HG03565 (cell line): ENCODE results near the gene LRRC49.
"Not testable (repeated sequence)": the region's sequence is repeated elsewhere in the genome, so short reads cannot be mapped to it uniquely, and the experiment has no call there.

ENCODE experiments used
- ATAC-seq: cut with Tn5 transposase; IDR thresholded peaks from one replicate; pipeline ENCODE4 v1.9.1; 2021; ENCODE audit warnings: mild to moderate bottlenecking, moderate library complexity; ENCODE audit not compliant: unreplicated experiment

LRRC49 gene, protein sequence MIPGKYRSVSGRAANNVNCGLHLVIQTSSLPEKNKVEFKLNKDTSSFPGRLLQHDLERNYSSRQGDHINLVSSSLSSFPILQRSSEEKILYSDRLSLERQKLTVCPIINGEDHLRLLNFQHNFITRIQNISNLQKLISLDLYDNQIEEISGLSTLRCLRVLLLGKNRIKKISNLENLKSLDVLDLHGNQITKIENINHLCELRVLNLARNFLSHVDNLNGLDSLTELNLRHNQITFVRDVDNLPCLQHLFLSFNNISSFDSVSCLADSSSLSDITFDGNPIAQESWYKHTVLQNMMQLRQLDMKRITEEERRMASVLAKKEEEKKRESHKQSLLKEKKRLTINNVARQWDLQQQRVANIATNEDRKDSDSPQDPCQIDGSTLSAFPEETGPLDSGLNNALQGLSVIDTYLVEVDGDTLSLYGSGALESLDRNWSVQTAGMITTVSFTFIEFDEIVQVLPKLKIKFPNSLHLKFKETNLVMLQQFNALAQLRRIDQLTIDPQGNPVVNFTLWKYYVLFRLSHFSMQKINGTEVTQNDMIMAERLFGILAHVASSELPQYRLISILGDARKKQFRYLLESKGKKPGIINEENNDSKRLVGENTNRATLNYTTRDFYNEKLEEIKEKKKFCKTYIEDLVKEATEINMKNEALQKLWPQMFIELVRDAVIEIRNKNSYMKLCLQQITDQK

DNA sequence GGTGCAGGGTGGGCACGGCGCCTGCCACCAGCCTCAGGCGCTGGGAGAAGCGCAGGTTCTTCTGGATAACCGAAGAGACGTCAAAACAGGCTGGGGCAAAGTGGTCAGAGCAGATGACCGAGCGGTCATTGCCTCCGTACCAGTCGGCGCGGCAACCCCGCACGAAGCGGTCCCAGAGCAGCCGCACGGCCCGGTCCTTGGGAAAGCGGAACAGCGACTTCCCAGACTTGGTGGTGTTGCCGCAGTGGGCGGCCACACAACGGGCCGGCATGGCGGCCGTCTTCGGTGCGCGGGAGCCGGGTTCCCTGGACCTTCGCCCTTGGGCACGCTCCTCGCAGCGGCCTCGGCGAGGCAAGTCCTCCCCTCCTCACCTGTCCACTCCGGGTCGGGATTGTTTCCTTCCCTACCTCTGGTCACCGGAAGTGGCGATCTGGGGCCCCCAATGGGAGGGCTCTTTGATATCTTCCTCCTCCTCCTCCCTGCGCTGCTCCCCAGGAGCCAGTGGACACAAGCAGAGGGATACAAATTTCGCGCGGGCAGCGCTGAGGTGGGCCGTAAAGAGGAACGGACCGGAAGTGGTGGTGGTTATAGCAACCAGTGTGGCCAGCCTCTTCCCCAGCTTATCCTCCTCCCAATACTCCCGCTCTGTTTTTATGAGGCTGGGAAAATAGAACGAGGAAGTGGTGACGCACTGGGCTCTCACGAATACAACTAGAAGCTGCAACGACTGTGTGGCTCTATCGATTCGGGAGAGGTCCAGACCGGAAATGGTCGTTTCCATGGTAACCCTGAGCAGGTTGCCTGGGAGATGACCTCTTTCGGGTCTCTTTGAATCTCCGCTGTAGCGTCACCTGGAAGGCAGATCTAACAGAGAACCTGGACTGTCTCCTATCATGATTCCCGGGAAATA is at the start of gene LRRC49, which contains the start of gene THAP10:
Gene LRRC49, plus strand, starts transcription at position 825 of the 910 bp plus-strand sequence. Its CDS starts 69 bp downstream, at position 894.
Gene THAP10, minus strand, starts transcription at position 432 of the 910 bp plus-strand sequence. Its CDS starts 161 bp downstream, at position 271.
- peak; percentile 55 for ATAC-seq

DNA sequence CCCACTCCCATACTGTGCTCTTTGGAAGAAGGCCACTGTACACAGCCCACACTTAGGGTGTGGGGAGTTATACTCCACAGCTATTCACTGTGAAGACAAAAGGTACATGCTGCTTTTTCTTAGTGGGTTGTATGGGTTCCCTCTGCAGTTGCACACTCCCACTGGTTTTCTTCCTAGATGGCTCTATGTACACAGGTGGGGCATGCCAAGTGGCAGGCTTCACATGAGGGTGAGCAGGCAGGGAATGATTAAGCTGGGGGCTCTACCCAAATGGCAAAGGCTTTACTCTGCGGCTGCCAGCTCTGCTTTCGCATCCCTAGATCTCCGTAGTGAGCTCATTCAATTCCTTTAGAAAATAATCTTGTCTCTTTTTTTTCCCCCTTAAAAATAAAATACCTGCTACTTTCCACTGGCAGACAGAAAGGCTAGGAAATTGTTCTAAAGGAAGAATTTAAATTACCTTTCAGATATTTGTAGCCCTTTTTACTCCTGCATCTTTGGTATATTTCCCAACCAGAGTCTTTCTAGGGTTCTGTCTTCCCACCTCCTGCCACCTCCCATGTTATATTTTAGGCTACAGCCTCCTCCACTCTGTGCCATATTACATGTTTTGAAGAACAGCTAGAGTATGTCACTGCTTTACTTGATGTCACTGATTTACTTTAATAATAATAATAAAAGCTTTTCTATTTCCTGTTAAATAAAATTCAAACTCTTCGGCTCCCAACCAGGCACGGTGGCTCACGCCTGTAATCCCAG is 46.8 kb upstream of the LRRC49 start:
- ATAC-seq, result no peak

DNA sequence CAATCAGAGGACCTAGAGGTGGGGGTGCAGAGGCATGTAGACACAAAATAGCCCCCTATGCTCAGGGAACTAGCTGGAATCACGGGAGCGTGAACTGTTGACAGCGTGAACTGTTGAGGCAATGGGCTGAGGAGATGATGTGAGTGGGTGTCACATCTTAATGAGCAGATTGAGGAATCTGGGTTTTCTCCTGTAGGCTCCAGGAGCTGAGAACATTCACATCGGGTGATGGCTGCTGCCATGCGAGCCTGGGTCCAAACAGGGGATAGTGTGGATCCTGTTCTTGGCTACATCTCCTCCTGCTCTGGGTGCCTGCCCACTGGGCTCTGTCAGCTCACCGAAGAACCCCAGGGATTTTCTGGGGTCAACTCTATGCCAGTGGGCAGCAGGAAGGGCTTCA is 40.7 kb upstream of the LRRC49 start:
- ATAC-seq, result no peak

DNA sequence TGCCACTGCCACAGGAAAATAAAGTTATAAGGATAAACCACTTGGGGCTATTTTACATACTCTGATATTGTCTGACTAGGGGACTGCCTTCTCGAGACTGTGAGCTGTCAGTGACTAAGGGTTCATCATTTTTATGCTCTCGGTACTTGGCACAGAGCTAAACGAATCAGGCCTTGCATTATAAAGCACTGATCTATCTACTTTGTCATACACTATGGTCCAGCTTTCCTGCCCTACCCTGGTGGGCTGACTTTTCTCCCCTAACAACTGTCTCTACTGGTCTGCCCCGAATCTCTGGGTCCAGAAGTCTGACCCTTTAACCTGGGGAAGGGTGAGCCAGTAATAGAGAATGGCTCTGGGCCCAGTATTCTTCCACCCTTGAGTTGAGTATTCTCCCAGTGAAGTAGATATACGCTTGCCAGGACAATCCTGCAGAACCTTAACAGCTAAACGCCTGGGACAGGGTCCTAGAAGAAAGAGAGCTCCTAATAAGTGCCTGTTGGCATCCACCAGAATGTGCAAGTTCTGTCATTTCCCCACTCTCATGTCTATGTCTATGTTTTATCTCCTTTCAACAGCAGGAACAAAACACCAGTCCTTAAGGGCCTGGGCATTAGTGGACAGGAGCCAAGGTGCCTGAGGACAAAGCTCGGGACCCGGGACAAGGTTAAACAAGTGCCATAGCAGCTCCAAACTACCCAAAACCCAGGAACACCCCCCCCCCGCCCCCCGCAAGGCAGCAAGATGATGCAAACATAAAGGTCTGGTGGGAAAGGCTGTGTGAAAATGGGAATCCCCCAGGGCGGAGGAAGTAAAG is 39.9 kb upstream of the LRRC49 start:
- ATAC-seq, result no peak

DNA sequence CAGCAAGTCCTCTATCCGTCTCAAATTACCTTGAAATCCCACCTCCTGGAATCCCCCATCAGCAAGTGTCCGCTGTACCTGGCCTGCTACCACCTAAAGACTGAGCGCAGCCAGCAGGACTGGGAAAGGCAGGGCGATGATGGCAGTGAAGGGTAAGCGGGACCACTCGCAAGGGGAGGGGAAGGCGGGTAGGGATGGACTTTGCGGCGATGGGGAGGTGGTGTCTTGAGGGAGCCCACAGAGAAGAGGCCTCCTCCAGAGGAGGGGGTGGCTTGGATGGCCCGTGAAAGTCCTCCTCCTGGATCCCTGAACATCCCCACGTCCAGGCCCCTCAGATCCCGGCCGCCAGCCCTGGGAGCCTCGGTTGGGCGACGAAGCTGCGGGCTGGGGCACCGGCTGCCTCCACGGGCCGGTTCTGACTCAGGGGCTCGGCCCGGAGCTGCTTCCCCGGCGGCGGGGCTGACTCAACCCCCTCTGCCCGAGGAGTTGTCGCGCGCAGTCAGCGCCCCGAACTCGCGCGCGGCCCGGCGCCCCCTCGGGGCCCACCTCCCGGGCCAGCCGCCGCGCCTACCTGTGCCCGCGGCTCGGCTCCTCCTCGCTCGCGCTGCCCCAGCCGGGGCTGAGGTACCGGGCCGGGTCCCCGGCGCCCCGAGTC is 39.2 kb upstream of the LRRC49 start:
- ATAC-seq, result no peak

DNA sequence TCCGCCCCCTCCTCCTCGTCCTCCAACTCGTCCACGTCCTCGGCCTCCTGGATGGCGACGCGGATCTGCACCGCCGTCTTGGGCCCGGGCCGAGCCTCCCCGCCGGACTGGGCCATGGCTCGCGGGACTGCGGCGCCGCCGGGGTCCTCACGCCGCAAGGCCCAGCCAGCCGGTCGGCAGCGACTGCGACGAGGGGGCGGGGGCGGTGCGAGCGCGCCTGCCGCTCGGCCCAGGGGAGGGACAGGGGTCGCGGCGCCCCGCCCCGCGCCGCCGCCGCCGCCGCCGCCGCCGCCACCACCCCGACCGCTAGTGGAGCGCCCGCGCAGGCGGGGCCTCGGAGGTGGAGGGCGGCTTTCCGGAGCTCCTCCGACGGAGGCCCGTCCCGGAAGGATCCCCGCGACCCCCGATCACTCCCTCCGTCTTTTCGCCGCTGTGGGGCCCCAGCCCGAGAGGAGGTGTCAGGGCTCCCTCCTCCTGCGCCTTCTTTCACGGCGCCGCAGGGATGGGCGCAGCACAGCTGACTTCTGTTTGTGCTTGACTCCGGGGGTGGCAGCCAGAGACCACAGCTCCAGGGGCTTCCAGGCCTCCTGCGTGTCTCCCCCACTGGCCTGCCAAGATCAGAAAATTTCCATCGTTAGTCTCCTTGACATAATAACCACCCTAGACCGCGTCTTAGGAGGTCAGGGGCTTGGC is 38.5 kb upstream of the LRRC49 start, which contains the start of gene LARP6:
Gene LARP6, minus strand, starts transcription at position 185 of the 693 bp plus-strand sequence. Its CDS starts 69 bp downstream, at position 116.
- ATAC-seq, result no peak

DNA sequence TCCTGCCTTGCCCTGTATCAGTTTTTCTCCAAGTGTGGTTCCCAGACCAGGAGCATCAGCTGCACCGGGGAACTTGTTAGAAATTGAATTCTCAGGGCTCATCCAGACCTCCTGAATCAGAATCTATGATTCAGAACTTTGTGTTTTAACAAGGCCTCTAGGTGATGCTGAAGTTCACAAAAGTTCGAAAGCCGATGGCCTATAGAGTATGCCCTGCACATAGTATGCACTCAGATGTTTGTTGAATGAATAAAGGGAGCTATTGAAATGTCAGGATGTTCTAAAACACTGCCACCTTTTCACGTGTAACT is 38.0 kb upstream of the LRRC49 start:
- ATAC-seq, result no peak

DNA sequence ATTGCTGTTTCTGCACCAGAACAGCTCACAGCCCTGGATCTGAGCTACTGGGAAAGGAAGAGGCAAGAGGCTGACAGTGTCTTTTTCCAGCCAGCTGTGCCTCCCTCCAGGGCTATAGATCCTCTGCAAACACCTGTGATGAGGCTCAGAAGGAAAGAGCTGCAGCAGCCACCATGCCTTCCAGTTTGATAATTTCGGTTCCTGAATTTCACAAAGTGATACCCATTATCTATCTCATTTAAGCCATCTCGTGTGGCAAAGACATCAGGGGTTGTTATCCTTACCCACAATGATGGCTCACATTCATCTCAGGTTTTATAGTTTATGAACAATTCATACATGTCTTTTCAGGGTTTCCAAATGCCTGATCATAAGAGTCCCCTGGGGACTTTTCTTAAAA is 36.9 kb upstream of the LRRC49 start:
- ATAC-seq, result no peak

DNA sequence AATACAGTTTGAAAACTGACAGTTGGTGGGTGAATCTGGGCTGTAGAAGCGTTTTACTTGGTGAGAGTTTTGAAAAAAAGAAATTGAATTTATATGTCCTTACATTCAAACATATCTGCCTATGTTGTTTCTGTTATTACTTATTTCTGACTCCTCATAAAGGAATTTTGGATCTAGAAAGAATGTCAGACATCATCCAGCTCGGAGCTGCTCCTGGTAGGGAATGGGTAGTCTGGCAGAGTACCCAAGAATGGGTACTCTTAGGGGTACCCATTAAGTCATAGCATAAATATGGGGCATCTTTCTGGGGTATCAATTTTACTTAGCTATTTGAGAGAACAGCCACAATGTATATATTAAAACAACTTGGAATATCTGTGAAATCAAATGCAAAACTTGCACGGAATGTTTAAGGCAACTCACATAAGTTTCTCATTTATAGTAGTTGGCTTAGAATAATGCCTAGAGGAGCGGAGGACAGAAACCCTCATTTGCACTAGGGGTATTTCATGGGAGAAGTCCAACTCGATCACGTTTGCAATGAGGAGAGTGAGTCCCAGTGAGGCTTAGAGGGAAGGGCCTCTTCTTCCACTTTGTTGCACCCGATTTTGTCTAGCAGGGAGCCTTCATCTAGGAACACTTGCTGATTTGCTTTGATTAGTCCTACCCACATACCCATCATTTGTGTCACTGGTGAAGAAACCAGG is 36.3 kb upstream of the LRRC49 start:
- no peak for ATAC-seq

DNA sequence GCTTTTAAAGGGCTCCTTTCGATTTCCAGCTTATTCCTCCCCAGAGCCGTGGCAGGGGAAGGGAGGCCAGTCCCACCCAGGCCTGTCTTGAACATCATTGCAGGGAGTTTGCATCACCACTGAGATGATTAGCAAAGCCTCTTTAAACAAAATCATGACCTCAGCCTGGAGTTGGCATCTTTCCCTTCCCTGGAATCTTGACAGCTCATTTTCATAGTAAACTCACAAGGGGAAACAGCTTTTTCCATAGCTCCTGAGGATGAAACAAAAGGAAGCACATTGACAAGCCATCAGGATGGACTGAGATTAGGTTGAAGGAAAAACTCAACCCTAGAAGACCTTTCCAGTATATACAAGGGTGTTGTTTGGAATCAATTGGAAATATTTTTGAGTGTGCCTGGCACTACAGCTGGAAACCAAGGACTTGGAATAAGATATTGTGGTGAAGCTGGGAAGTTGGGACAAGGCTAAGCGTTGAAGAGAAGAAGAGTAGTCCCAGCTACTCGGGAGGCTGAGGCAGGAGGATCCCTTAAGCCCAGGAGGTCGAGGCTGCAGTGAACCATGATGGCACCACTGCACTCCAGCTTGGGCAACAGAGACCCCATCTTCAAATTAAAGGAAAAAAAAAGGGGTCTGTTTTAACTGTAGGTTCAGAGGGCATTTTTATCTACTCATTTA is 35.6 kb upstream of the LRRC49 start:
- no peak for ATAC-seq

DNA sequence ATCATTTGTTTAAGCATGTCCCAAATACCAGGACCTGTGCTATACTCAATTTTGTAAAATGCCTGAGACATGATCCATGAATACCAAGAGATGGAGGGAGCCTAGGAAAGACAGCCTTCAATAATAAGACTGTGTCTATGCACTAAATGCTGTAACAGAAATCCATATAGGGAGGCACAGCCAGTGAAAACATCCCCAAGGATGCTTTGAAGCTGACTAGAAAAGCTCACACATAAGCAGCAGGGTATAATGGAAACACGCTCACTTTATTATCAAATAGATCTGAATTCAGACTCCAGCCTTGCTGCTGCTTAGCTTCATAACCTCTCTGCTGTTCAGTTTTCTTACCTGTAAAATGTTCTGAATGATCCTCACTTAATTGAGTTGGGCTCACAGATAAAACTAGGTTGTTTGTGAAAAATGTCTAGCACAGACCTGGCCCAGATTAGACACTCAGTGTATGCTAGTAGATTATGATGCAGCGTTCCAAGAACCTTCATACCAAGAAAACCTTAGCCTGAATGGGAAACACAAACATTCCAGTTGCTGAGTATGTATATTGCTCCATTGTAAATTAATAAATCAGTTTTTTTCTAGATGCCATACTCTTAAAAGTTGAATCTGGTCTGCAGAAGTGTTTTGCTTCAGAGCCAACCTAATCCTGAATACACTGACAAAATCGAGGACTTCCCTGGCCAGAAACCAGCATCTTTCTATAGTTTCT is 34.9 kb upstream of the LRRC49 start:
- ATAC-seq, result no peak

DNA sequence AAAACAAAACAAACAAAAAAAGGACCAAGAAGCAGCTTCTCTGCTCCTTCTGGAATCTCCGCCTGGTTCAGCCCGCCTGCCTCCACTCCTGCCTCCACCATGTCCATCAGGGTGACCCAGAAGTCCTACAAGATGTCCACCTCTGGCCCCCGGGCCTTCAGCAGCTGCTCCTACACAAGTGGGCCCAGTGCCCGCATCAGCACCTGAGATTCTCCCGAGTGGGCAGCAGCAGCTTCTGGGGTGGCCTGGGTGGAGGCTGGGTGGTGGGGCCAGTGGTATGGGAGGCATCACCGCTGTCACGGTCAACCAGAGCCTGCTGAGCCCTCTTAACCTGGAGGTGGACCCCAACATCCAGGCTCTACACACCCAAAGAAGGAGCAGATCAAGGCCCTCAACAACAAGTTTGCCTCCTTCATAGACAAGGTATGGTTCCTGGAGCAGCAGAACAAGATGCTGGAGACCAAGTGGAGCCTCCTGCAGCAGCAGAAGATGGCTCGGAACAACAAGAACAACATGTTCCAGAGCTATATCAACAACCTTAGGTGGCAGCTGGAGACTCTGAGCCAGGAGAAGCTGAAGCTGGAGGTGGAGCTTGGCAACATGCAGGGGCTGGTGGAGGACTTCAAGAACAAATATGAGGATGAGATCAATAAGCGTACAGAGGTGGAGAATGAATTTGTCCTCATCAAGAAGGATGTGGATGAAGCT is 33.9 kb upstream of the LRRC49 start:
- ATAC-seq, result not testable (repeated sequence)

DNA sequence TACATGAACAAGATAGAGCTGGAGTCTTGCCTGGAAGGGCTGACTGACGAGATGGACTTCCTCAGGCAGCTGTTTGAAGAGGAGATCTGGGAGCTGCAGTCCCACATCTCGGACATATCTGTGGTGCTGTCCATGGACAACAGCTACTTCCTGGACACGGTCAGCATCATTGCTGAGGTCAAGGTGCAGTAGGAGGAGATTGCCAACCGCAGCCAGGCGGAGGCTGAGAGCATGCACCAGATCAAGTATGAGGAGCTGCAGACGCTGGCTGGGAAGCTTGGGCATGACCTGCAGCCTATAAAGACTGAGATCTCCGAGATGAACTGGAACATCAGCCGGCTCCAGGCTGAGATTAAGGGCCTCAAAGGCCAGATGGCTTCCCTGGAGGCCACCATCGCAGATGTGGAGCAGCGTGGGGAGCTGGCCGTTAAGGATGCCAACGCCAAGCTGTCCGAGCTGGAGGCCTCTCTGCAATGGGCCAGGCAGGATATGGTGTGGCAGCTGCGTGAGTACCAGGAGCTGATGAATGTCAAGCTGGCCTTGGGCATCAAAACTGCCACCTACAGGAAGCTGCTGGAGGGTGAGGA is 33.2 kb upstream of the LRRC49 start:
- no peak for ATAC-seq

DNA sequence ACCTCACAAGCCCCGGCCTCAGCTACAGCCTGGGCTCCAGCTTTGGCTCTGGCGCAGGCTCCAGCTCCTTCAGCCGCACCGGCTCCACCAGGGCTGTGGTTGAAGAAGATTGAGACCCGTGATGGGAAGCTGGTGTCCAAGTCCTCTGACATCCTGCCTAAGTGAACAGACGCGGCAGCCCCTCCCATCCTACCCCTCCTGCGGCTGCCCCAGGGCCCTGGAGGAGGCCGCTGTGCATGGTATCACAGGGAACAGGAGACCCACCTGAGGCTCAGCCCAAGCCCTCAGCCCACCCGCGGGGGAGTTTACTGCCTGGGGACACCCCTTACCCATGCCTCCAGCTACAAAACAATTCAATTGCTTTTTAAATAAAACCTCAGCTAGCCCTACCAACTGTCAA is 32.6 kb upstream of the LRRC49 start:
- ATAC-seq, result no peak

DNA sequence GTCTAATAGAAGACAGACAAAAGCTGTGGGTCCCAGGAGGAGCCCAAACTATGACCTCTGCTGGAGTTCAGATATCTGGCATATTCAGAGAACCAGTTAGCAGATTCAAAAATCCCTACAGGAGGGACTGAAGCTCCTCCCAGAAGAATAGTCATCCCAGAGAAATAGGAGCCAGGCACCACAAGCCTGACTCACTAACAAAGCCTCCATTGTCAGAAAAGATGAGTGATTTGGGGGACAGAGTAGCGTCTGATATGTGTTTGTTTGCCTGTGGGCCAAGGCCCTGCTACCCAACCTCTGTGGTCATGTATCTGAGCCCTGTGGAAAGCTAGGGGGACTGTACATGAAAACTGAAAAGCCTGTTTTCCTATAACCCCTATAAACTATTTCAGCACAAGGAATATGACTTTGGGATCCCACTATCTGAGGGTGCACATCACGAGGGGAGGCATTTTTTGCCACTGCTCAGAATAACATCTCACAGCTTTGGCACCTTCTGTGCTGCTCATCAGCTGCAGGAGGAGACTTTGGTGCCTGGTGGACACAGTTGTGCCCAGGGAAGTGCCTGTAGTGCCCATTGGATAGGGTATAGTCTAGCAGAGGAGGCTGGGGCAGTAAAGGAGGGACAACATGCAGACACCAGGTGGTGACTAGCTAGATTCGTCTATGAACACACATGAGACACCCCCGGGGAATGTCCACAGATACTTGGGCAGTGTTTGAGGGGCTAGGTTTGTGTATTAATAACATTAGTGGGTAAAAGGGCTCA is 29.0 kb upstream of the LRRC49 start:
- ATAC-seq, result no peak
